ENCODE measurements around the gene ZXDC. TPM values are rescaled to one million over a fixed set of nuclear protein-coding genes. Genes with fewer than 3 reads are reported as not detected.

Gene ZXDC
- total and polyA plus RNA-seq, 9 of the 15 experiments (the other 6 are each of a cell fraction or from before 2014, with no cell fraction given) = 0.59 to 13.4 (median 7.3) TPM

- Histone ChIP-seq H4K20me1 (replicated peaks; ENCODE audit: control insufficient read depth, insufficient read depth, low read length) (no peaks in the 10 kb centered on the region), H3K4me3 (no peak overlapping the region), H3K36me3 (ENCODE audit: control insufficient read depth, insufficient read depth, low read length) (peaks cover 81% of the 10 kb centered on the region), H2AFZ (ENCODE audit: low read depth, low read length) (no peak overlapping the region), H3K4me2 (ENCODE audit: insufficient read depth, low read length) (no peak overlapping the region), H3K79me2 (ENCODE audit: control insufficient read depth, insufficient read depth, low read length) (no peaks in the 10 kb centered on the region; the same call in 2 of the 3 replicates), H3K27ac (ENCODE audit: extremely low read depth, low read depth, low read length) (no peak overlapping the region), H3K4me1 (replicated peaks in 1 of 2; ENCODE audit: control insufficient read depth in 2 of 2, insufficient read depth in 2 of 2, low read length in 2 of 2) (no peaks in the 10 kb centered on the region), H3K9me1 (ENCODE audit: control insufficient read depth, insufficient read depth, low read length) (no peaks in the 10 kb centered on the region), H3K9ac (ENCODE audit: insufficient read depth in 1 of 2, low read depth in 2 of 2, low read length in 2 of 2) (no peak overlapping the region), H3K27me3 (ENCODE audit: control insufficient read depth in 2 of 2, insufficient read depth in 2 of 2, low read length in 2 of 2) (no peaks in the 10 kb centered on the region), H3K9me3 (replicated peaks; ENCODE audit: control insufficient read depth, insufficient read depth, low read depth, low read length) (no peaks in the 10 kb centered on the region)
- DNase-seq (ENCODE audit: extremely low read depth in 1 of 4, low spot score in 3 of 4) = no peak
- ChIA-PET POLR2A (interaction anchor here (0.6 to 1.1 kb wide), 3 partner anchors 13 to 269 kb away, joined by 3 read pairs; no protein-coding TSS in a partner anchor), CTCF (ENCODE audit: low intra/inter-chr PET ratio) (no interaction called here)
- 81% methylated on average over 6 of the region's 7 CpGs for WGBS (ENCODE audit: insufficient coverage, low coverage, missing lambda C conversion rate)
- in situ Hi-C loops (cut with MboI) (no loop called here), intact Hi-C loops (cut with micrococcal nuclease) (no loop called here)
- BruUV-seq (replicated peaks) = no TSS peak
- TF ChIP-seq, protein P1, sequence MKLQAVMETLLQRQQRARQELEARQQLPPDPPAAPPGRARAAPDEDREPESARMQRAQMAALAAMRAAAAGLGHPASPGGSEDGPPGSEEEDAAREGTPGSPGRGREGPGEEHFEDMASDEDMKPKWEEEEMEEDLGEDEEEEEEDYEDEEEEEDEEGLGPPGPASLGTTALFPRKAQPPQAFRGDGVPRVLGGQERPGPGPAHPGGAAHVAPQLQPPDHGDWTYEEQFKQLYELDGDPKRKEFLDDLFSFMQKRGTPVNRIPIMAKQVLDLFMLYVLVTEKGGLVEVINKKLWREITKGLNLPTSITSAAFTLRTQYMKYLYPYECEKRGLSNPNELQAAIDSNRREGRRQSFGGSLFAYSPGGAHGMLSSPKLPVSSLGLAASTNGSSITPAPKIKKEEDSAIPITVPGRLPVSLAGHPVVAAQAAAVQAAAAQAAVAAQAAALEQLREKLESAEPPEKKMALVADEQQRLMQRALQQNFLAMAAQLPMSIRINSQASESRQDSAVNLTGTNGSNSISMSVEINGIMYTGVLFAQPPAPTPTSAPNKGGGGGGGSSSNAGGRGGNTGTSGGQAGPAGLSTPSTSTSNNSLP (IDR thresholded peaks at IDR 0.05; ENCODE audit: borderline replicate concordance, low read depth, low read length) = no peak
- TF ChIP-seq DMBX1 (CRISPR knock-in tag; IDR thresholded peaks at IDR 0.05; ENCODE audit: borderline replicate concordance) = no peak
- no peak for FAIRE-seq
- ATAC-seq = no peak
These were observed 15.3 kb downstream of the ZXDC start for GRCh38 chr3:126460381-126460780.

DNA sequence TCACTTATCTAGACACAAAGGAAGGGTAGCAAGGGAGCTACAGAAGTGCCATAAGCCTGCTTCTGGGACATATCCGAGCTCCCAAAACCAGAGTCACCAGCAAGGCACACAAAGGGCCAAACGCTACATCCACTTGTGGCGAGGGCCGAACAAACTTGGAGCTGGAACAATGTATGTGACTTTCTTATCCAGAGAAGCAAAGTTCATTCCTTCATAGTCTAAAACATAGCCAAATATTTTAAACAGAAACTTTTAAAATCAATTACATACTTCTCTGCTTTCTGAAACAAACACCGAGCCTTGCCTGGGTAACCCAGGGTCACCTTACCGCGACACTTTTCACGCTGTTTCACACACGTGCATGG, 15.9 kb downstream of the ZXDC start:
- H3K36me3 ChIP-seq (ENCODE audit: control insufficient read depth, insufficient read depth, low read length) = peaks cover 81% of the 10 kb centered on the region
- H3K4me3 ChIP-seq = no peak overlapping the region
- no peak overlapping the region for H3K27ac ChIP-seq (ENCODE audit: extremely low read depth, low read depth, low read length)
- no peak overlapping the region for H2AFZ ChIP-seq (ENCODE audit: low read depth, low read length)
- H3K9ac ChIP-seq (ENCODE audit: insufficient read depth in 1 of 2, low read depth in 2 of 2, low read length in 2 of 2) = no peak overlapping the region
- ChIA-PET POLR2A (interaction anchor here (0.6 to 1.1 kb wide), 3 partner anchors 13 to 270 kb away, joined by 3 read pairs; no protein-coding TSS in a partner anchor), CTCF (ENCODE audit: low intra/inter-chr PET ratio) (no interaction called here)
- no peaks in the 10 kb centered on the region for H4K20me1 ChIP-seq (replicated peaks; ENCODE audit: control insufficient read depth, insufficient read depth, low read length)
- H3K4me2 ChIP-seq (ENCODE audit: insufficient read depth, low read length) = no peak overlapping the region
- FAIRE-seq (no peak), ATAC-seq (no peak), DNase-seq (ENCODE audit: extremely low read depth in 1 of 4, low spot score in 3 of 4) (no peak)
- 88% methylated on average over 9 of the region's 9 CpGs for WGBS (ENCODE audit: insufficient coverage, low coverage, missing lambda C conversion rate)
- H3K79me2 ChIP-seq (ENCODE audit: control insufficient read depth, insufficient read depth, low read length) = no peaks in the 10 kb centered on the region; the same call in 2 of the 3 replicates
- no peaks in the 10 kb centered on the region for H3K9me3 ChIP-seq (replicated peaks; ENCODE audit: control insufficient read depth, insufficient read depth, low read depth, low read length)
- H3K4me1 ChIP-seq (replicated peaks in 1 of 2; ENCODE audit: control insufficient read depth in 2 of 2, insufficient read depth in 2 of 2, low read length in 2 of 2) = no peaks in the 10 kb centered on the region
- BruUV-seq (replicated peaks) = no TSS peak
- H3K9me1 ChIP-seq (ENCODE audit: control insufficient read depth, insufficient read depth, low read length) = no peaks in the 10 kb centered on the region
- intact Hi-C loops (cut with micrococcal nuclease) (no loop called here), in situ Hi-C loops (cut with MboI) (no loop called here)
- H3K27me3 ChIP-seq (ENCODE audit: control insufficient read depth in 2 of 2, insufficient read depth in 2 of 2, low read length in 2 of 2) = no peaks in the 10 kb centered on the region
- TF ChIP-seq KDM1A (IDR thresholded peaks at IDR 0.05) = no peak
- TF ChIP-seq, protein P2, sequence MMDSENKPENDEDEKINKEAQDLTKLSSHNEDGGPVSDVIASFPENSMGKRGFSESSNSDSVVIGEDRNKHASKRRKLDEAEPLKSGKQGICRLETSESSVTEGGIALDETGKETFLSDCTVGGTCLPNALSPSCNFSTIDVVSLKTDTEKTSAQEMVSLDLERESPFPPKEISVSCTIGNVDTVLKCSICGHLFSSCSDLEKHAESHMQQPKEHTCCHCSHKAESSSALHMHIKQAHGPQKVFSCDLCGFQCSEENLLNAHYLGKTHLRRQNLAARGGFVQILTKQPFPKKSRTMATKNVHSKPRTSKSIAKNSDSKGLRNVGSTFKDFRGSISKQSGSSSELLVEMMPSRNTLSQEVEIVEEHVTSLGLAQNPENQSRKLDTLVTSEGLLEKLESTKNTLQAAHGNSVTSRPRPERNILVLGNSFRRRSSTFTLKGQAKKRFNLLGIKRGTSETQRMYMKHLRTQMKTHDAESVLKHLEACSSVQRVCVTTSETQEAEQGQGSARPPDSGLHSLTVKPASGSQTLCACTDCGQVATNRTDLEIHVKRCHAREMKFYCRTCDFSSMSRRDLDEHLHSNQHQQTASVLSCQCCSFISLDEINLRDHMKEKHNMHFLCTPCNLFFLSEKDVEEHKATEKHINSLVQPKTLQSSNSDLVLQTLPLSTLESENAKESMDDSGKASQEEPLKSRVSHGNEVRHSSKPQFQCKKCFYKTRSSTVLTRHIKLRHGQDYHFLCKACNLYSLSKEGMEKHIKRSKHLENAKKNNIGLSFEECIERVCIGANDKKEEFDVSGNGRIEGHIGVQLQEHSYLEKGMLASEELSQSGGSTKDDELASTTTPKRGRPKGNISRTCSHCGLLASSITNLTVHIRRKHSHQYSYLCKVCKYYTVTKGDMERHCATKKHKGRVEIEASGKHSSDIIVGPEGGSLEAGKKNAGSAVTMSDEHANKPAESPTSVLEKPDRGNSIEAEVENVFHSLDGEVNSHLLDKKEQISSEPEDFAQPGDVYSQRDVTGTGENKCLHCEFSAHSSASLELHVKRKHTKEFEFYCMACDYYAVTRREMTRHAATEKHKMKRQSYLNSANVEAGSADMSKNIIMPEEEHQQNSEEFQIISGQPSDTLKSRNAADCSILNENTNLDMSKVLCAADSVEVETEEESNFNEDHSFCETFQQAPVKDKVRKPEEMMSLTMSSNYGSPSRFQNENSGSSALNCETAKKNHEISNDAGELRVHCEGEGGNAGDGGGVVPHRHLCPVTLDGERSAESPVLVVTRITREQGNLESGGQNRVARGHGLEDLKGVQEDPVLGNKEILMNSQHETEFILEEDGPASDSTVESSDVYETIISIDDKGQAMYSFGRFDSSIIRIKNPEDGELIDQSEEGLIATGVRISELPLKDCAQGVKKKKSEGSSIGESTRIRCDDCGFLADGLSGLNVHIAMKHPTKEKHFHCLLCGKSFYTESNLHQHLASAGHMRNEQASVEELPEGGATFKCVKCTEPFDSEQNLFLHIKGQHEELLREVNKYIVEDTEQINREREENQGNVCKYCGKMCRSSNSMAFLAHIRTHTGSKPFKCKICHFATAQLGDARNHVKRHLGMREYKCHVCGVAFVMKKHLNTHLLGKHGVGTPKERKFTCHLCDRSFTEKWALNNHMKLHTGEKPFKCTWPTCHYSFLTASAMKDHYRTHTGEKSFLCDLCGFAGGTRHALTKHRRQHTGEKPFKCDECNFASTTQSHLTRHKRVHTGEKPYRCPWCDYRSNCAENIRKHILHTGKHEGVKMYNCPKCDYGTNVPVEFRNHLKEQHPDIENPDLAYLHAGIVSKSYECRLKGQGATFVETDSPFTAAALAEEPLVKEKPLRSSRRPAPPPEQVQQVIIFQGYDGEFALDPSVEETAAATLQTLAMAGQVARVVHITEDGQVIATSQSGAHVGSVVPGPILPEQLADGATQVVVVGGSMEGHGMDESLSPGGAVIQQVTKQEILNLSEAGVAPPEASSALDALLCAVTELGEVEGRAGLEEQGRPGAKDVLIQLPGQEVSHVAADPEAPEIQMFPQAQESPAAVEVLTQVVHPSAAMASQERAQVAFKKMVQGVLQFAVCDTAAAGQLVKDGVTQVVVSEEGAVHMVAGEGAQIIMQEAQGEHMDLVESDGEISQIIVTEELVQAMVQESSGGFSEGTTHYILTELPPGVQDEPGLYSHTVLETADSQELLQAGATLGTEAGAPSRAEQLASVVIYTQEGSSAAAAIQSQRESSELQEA (IDR thresholded peaks at IDR 0.05; ENCODE audit: low read depth) = no peak
